ENCODE measurements around the gene SMCR8. TPM values are rescaled to one million over a fixed set of nuclear protein-coding genes. Genes with fewer than 3 reads are reported as not detected.
A peak's percentile ranks its signal among the peaks of the same experiment; 100 is the strongest.

SMCR8 gene
- total RNA-seq, 1 donor from 2014 or later = 20.3 TPM

DNA sequence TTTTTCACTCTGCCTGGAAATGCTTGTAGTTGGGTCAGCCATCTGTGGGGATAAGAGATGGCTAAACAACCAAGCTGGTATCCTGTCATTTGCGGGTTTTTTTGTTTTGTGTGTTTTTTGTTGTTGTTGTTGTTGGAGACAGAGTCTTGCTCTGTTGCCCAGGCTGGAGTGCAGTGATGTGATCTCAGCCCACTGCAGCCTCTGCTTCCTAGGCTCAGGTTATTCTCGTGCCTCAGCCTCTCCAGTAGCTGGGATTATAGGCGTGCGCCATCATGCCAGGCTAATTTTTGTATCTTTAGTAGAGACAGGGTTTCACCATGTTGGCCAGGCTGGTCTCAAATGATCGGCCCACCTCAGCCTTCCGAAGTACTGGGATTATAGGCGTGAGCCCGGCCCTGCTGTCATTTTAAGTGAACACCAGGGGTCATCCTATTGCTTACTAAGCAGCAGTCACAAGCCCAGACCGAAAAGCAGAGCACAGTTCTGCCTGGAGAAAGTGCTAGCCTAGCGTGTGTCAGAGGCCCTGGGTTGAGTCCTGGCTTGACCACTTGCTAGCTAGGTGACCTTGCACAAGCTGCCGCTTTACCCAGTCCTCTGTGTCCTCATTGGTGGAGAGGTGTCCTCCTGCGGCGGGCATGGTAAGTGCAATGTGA lies 4.6 kb downstream of the SMCR8 start:
- peak overlapping the region; percentile 36 for H3K9ac ChIP-seq (ENCODE audit: low read length)
- FAIRE-seq = peak; percentile 72
- no peaks in the 10 kb centered on the region for H3K27me3 Mint-ChIP-seq (ENCODE audit: low read depth, unreplicated experiment)
- peak overlapping the region; percentile 51 for H3K4me2 ChIP-seq (ENCODE audit: low read length)
- H3K27me3 ChIP-seq (ENCODE audit: insufficient read depth, low read length) = no peaks in the 10 kb centered on the region
- peaks cover 28% of the 10 kb centered on the region for H3K36me3 Mint-ChIP-seq (ENCODE audit: low read depth, unreplicated experiment)
- TF ChIP-seq EZH2 (IDR thresholded peaks at IDR 0.05; ENCODE audit: insufficient read depth, low read length) = no peak
- TF ChIP-seq, protein P1, sequence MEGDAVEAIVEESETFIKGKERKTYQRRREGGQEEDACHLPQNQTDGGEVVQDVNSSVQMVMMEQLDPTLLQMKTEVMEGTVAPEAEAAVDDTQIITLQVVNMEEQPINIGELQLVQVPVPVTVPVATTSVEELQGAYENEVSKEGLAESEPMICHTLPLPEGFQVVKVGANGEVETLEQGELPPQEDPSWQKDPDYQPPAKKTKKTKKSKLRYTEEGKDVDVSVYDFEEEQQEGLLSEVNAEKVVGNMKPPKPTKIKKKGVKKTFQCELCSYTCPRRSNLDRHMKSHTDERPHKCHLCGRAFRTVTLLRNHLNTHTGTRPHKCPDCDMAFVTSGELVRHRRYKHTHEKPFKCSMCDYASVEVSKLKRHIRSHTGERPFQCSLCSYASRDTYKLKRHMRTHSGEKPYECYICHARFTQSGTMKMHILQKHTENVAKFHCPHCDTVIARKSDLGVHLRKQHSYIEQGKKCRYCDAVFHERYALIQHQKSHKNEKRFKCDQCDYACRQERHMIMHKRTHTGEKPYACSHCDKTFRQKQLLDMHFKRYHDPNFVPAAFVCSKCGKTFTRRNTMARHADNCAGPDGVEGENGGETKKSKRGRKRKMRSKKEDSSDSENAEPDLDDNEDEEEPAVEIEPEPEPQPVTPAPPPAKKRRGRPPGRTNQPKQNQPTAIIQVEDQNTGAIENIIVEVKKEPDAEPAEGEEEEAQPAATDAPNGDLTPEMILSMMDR (IDR thresholded peaks at IDR 0.05; ENCODE audit: insufficient read depth, low read depth, low read length) = peak; percentile 30
- no peak overlapping the region for H3K4me3 ChIP-seq (ENCODE audit: insufficient read depth, low read depth, low read length)
- H3K9me3 ChIP-seq (ENCODE audit: insufficient read depth, low read depth, low read length) = no peaks in the 10 kb centered on the region
- H3K4me3 Mint-ChIP-seq (ENCODE audit: unreplicated experiment) = peak overlapping the region; percentile 74
- H3K4me1 ChIP-seq (ENCODE audit: insufficient read depth, low read length) = peaks cover 27% of the 10 kb centered on the region
- peaks cover 75% of the 10 kb centered on the region for H4K20me1 ChIP-seq (ENCODE audit: insufficient read depth, low read length)
- H3K27ac Mint-ChIP-seq (ENCODE audit: unreplicated experiment) = no peak overlapping the region
- H3K36me3 ChIP-seq (ENCODE audit: insufficient read depth, low read length) = peaks cover 10% of the 10 kb centered on the region
- H2AFZ ChIP-seq (ENCODE audit: low read depth, low read length) = no peak overlapping the region
- no peak overlapping the region for H3K27ac ChIP-seq (ENCODE audit: low read depth, low read length)
- H3K4me1 Mint-ChIP-seq (ENCODE audit: low read depth, unreplicated experiment) = peaks cover 35% of the 10 kb centered on the region
- DNase-seq (ENCODE audit: low read depth) = peak; percentile 27
- H3K79me2 ChIP-seq (ENCODE audit: insufficient read depth, low read length) = peaks cover 81% of the 10 kb centered on the region
- H3K9me3 Mint-ChIP-seq (ENCODE audit: unreplicated experiment) = peaks cover under 1% of the 10 kb centered on the region

DNA sequence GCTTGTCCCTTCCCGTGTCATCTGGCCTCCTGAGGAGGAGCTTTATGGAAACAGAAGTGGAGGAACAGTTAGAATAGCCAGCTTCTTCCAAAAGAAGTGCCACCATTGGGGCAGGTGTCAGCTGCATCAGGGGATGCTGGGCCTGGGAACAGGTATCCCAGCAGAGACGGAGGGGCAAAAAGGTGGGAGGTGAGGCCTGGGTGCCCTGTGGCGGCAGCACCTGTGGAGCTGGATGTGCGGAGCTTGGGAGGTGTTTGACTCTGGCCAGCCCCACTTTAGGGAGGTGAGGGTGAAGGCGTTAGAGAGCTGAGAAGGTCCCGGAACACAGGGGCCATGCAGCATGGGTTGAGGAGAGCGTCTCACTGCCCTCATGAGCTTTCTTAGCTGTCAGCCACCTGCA lies 5.2 kb downstream of the SMCR8 start:
- no peak overlapping the region for H3K4me3 ChIP-seq (ENCODE audit: insufficient read depth, low read depth, low read length)
- H3K4me1 ChIP-seq (ENCODE audit: insufficient read depth, low read length) = peaks cover 27% of the 10 kb centered on the region
- no peak overlapping the region for H3K4me3 Mint-ChIP-seq (ENCODE audit: unreplicated experiment)
- H4K20me1 ChIP-seq (ENCODE audit: insufficient read depth, low read length) = peaks cover 81% of the 10 kb centered on the region
- peaks cover 85% of the 10 kb centered on the region for H3K79me2 ChIP-seq (ENCODE audit: insufficient read depth, low read length)
- TF ChIP-seq, protein P1 (IDR thresholded peaks at IDR 0.05; ENCODE audit: insufficient read depth, low read depth, low read length) = no peak
- TF ChIP-seq EZH2 (IDR thresholded peaks at IDR 0.05; ENCODE audit: insufficient read depth, low read length) = no peak
- peaks cover 16% of the 10 kb centered on the region for H3K36me3 ChIP-seq (ENCODE audit: insufficient read depth, low read length)
- peaks cover 34% of the 10 kb centered on the region for H3K36me3 Mint-ChIP-seq (ENCODE audit: low read depth, unreplicated experiment)
- H3K9ac ChIP-seq (ENCODE audit: low read length) = no peak overlapping the region
- H3K27ac Mint-ChIP-seq (ENCODE audit: unreplicated experiment) = no peak overlapping the region
- no peaks in the 10 kb centered on the region for H3K27me3 ChIP-seq (ENCODE audit: insufficient read depth, low read length)
- no peaks in the 10 kb centered on the region for H3K9me3 ChIP-seq (ENCODE audit: insufficient read depth, low read depth, low read length)
- H3K27me3 Mint-ChIP-seq (ENCODE audit: low read depth, unreplicated experiment) = no peaks in the 10 kb centered on the region
- H3K9me3 Mint-ChIP-seq (ENCODE audit: unreplicated experiment) = peaks cover 6% of the 10 kb centered on the region
- no peak overlapping the region for H3K27ac ChIP-seq (ENCODE audit: low read depth, low read length)
- FAIRE-seq (no peak), DNase-seq (ENCODE audit: low read depth) (no peak)
- H2AFZ ChIP-seq (ENCODE audit: low read depth, low read length) = no peak overlapping the region
- peak overlapping the region; percentile 51 for H3K4me2 ChIP-seq (ENCODE audit: low read length)
- peaks cover 35% of the 10 kb centered on the region for H3K4me1 Mint-ChIP-seq (ENCODE audit: low read depth, unreplicated experiment)

DNA sequence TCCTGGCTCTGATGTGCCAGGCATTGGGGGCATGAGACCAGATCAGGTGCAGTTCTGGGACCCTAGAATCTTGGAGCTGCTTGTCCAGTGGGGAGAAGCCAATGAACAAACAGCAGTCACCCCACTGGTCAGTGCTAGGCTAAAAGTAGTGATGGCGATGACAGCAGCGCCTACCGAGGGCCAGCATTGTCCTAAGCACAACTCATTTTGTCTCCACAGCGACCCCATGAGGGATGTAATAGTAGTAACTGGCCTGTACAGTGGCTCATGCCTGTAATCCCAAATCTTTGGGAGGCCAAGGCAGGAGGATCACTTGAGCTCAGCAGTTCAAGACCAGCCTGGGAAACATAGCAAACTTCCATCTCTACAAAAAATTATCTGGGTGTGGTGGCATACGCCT lies 6.2 kb downstream of the SMCR8 start:
- H3K4me2 ChIP-seq (ENCODE audit: low read length) = no peak overlapping the region
- Mint-ChIP-seq H3K4me3 (ENCODE audit: unreplicated experiment) (peak overlapping the region; percentile 50), H3K27ac (ENCODE audit: unreplicated experiment) (no peak overlapping the region), H3K4me1 (ENCODE audit: low read depth, unreplicated experiment) (peaks cover 27% of the 10 kb centered on the region), H3K9me3 (ENCODE audit: unreplicated experiment) (peaks cover 6% of the 10 kb centered on the region), H3K36me3 (ENCODE audit: low read depth, unreplicated experiment) (peaks cover 36% of the 10 kb centered on the region), H3K27me3 (ENCODE audit: low read depth, unreplicated experiment) (no peaks in the 10 kb centered on the region)
- peaks cover 16% of the 10 kb centered on the region for H3K36me3 ChIP-seq (ENCODE audit: insufficient read depth, low read length)
- H3K27me3 ChIP-seq (ENCODE audit: insufficient read depth, low read length) = no peaks in the 10 kb centered on the region
- H3K27ac ChIP-seq (ENCODE audit: low read depth, low read length) = no peak overlapping the region
- no peak overlapping the region for H2AFZ ChIP-seq (ENCODE audit: low read depth, low read length)
- H4K20me1 ChIP-seq (ENCODE audit: insufficient read depth, low read length) = peaks cover 82% of the 10 kb centered on the region
- no peak for DNase-seq (ENCODE audit: low read depth)
- H3K9me3 ChIP-seq (ENCODE audit: insufficient read depth, low read depth, low read length) = no peaks in the 10 kb centered on the region
- FAIRE-seq = no peak
- H3K4me1 ChIP-seq (ENCODE audit: insufficient read depth, low read length) = peaks cover 19% of the 10 kb centered on the region
- H3K79me2 ChIP-seq (ENCODE audit: insufficient read depth, low read length) = peaks cover 75% of the 10 kb centered on the region
- no peak for TF ChIP-seq EZH2 (IDR thresholded peaks at IDR 0.05; ENCODE audit: insufficient read depth, low read length)
- TF ChIP-seq, protein P1 (IDR thresholded peaks at IDR 0.05; ENCODE audit: insufficient read depth, low read depth, low read length) = peak; percentile 17
- H3K9ac ChIP-seq (ENCODE audit: low read length) = no peak overlapping the region
- H3K4me3 ChIP-seq (ENCODE audit: insufficient read depth, low read depth, low read length) = no peak overlapping the region
